T-cell (primary cell): ENCODE results near the gene PPM1G. TPM values are rescaled to one million over a fixed set of nuclear protein-coding genes. Genes with fewer than 3 reads are reported as not detected.

Experiments
- ATAC-seq, 4 experiments: fragments of 200-7000 bp in 3 of 4; fragments of 150-1000 bp in 1 of 4; cut with Tn5 transposase; replicated peaks in 1 of 4; 1 replicate in 3 of 4; 2 replicates in 1 of 4; pipeline ENCODE4 v1.10.0; 2021; ENCODE audit warnings: moderate library complexity in 3 of 4, mild to moderate bottlenecking in 2 of 4, moderate number of reproducible peaks in 1 of 4
- CTCF ChIA-PET, 2 donors: fragments of 300-600 bp; sonication (Branson Sonifier 250); formaldehyde crosslinking; loops; one replicate each; lab custom pipeline; 2022; ENCODE audit warnings: antibody characterized with exemption in 2 of 2; lab: Charles Lee
- POLR2A ChIA-PET, 2 donors: fragments of 300-600 bp; sonication (Branson Sonifier 250); formaldehyde crosslinking; loops; one replicate each; lab custom pipeline; 2022; ENCODE audit warnings: antibody characterized with exemption in 2 of 2; lab: Charles Lee
- DNase-seq, 35 experiments: peaks; one replicate each; pipeline versions ENCODE4 v3.0.0 to v3.0.0-alpha.2; 2013 to 2023
- H3K27ac ChIP-seq: one replicate; pipeline ENCODE4 v1.5.1; 2013; ENCODE audit warnings: low read length
- H3K27me3 ChIP-seq, 2 experiments: replicated peaks in 1 of 2; 1 replicate in 1 of 2; 2 replicates in 1 of 2; pipeline versions ENCODE4 v1.6.1 to v1.7.0; 2013; ENCODE audit warnings: low read length in 1 of 2, mixed read lengths in 1 of 2; ENCODE audit not compliant: control insufficient read depth in 2 of 2, insufficient read depth in 2 of 2; ENCODE audit errors: extremely low read depth in 1 of 2
- H3K36me3 ChIP-seq, 2 donors: 1 replicate in 1 of 2; 2 replicates in 1 of 2; pipeline versions ENCODE4 v1.6.1 to v1.7.0; 2013; ENCODE audit warnings: low read length in 1 of 2; ENCODE audit not compliant: control insufficient read depth in 2 of 2, insufficient read depth in 1 of 2; ENCODE audit errors: extremely low read depth in 1 of 2
- H3K4me1 ChIP-seq, 2 experiments: 1 replicate in 1 of 2; 2 replicates in 1 of 2; pipeline versions ENCODE4 v1.6.1 to v1.7.0; 2013; ENCODE audit warnings: low read length in 2 of 2, mixed read lengths in 1 of 2; ENCODE audit not compliant: insufficient read depth in 2 of 2, control insufficient read depth in 1 of 2; ENCODE audit errors: extremely low read depth in 1 of 2
- H3K4me3 ChIP-seq, 2 donors: 1 replicate in 1 of 2; 2 replicates in 1 of 2; pipeline versions ENCODE4 v1.5.1 to v1.7.0; 2013; ENCODE audit warnings: mild to moderate bottlenecking in 2 of 2, low read length in 1 of 2, moderate library complexity in 1 of 2; ENCODE audit not compliant: control insufficient read depth in 1 of 2; ENCODE audit errors: extremely low read depth in 1 of 2
- H3K9me3 ChIP-seq: 2 replicates; pipeline ENCODE4 v1.7.0; 2013
- H3K27ac Mint-ChIP-seq, 2 donors: one replicate each; pipeline ENCODE4 v1.8.0; 2020 to 2021; ENCODE audit warnings: mild to moderate bottlenecking in 2 of 2, mixed read lengths in 2 of 2
- H3K27me3 Mint-ChIP-seq, 2 donors: one replicate each; pipeline ENCODE4 v1.8.0; 2021 to 2022; ENCODE audit warnings: mixed read lengths in 2 of 2
- H3K36me3 Mint-ChIP-seq: one replicate; pipeline ENCODE4 v1.8.0; 2021; ENCODE audit warnings: mixed read lengths
- H3K4me1 Mint-ChIP-seq, 3 donors: one replicate each; pipeline ENCODE4 v1.8.0; 2020 to 2022; ENCODE audit warnings: mixed read lengths in 3 of 3, mild to moderate bottlenecking in 1 of 3
- H3K4me3 Mint-ChIP-seq, 3 donors: one replicate each; pipeline ENCODE4 v1.8.0; 2020 to 2022; ENCODE audit warnings: mild to moderate bottlenecking in 3 of 3, mixed read lengths in 3 of 3, moderate library complexity in 3 of 3
- H3K9me3 Mint-ChIP-seq, 3 donors: one replicate each; pipeline ENCODE4 v1.8.0; 2020 to 2022; ENCODE audit warnings: mixed read lengths in 3 of 3
- WGBS: methylation state at CpG from one replicate; pipeline ENCODE4 v1.1.5; 2013; ENCODE audit warnings: missing lambda C conversion rate; ENCODE audit not compliant: insufficient coverage; 5-methylcytosine and 5-hydroxymethylcytosine counted together
- total RNA-seq, 35 experiments: library from RNA in 6 of 35; stranded (reverse) in 6 of 35; fragments of 120-200 nt in 1 of 35; gene quantifications; one replicate each; pipeline versions ENCODE4 v1.2.1 to v1.2.4 and lab custom pipeline; 2013 to 2026

PPM1G gene
- total RNA-seq, 5 donors from 2014 or later (not counting 1 experiment from before 2014, with no cell fraction given): 40.9 to 65.9 (median 62.4) TPM

DNA sequence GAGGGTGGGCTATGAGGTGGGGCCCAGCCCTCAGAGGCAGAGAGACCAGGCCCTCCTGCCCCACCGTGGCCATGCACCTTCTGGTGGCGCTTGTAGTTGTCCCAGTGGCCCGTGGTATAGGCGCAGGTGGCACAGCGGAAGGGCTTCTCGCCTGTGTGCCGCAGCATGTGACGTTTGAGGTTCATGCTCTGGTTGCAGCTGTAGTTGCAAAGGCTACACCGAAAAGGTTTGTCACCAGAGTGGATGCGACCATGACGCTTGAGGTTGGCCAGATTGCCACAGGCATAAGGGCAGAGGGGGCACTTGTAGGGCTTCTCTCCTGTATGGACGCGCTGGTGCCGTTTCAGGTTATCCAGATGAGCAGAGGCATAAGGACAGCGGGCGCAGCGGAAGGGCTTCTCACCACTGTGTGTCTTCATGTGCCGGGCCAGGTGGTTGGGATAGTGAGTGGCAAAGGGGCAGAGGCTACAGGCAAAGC, 31.7 kb downstream of the PPM1G start:
- Mint-ChIP-seq H3K4me1 (peaks cover 37 to 46% (median 45%) of the 10 kb centered on the region in 3 donors), H3K36me3 (peaks cover 39% of the 10 kb centered on the region), H3K4me3 (peak overlapping the region in 1 of 3 donors; percentile 24), H3K27ac (peak overlapping the region in 1 of 2 donors; percentile 55), H3K9me3 (no peaks in the 10 kb centered on the region), H3K27me3 (no peaks in the 10 kb centered on the region)
- Histone ChIP-seq H3K27me3 (no peaks in the 10 kb centered on the region), H3K36me3 (peaks cover 29 to 57% of the 10 kb centered on the region in 2 donors), H3K9me3 (no peaks in the 10 kb centered on the region), H3K4me3 (no peak overlapping the region), H3K27ac (no peak overlapping the region), H3K4me1 (peaks cover 10 to 26% of the 10 kb centered on the region in 2 experiments)
- CTCF ChIA-PET: no interaction called here
- WGBS: 93% methylated on average over 18 of the region's 18 CpGs
- no peak for ATAC-seq
- no peak for DNase-seq
- POLR2A ChIA-PET: no interaction called here

- H3K27ac ChIP-seq: no peak overlapping the region
- peaks cover 13 to 32% of the 10 kb centered on the region in 2 experiments for H3K4me1 ChIP-seq
- Mint-ChIP-seq H3K4me1 (peaks cover 43 to 50% (median 50%) of the 10 kb centered on the region in 3 donors), H3K27ac (peak overlapping the region in 1 of 2 donors; percentile 11), H3K27me3 (no peaks in the 10 kb centered on the region), H3K9me3 (no peaks in the 10 kb centered on the region), H3K4me3 (no peak overlapping the region), H3K36me3 (peaks cover 40% of the 10 kb centered on the region)
- H3K36me3 ChIP-seq: peaks cover 29 to 59% of the 10 kb centered on the region in 2 donors
- ATAC-seq (no peak), DNase-seq (no peak)
- WGBS: 100% methylated on average over 7 of the region's 10 CpGs
- no peak overlapping the region for H3K4me3 ChIP-seq
- H3K9me3 ChIP-seq: no peaks in the 10 kb centered on the region
- CTCF ChIA-PET: no interaction called here
- H3K27me3 ChIP-seq: no peaks in the 10 kb centered on the region
- POLR2A ChIA-PET: no interaction called here
Observed at GRCh38 chr2:27376866-27377617, 32.3 kb downstream of the PPM1G start.

GRCh38 chr2:27376151-27376865, 33.1 kb downstream of the PPM1G start:
- Mint-ChIP-seq H3K9me3 (no peaks in the 10 kb centered on the region), H3K4me1 (peaks cover 46 to 54% (median 54%) of the 10 kb centered on the region in 3 donors), H3K27ac (no peak overlapping the region), H3K27me3 (no peaks in the 10 kb centered on the region), H3K36me3 (peaks cover 39% of the 10 kb centered on the region), H3K4me3 (no peak overlapping the region)
- ATAC-seq (no peak), DNase-seq (no peak)
- no peak overlapping the region for H3K27ac ChIP-seq
- ChIA-PET CTCF (no interaction called here), POLR2A (no interaction called here)
- H3K9me3 ChIP-seq: no peaks in the 10 kb centered on the region
- WGBS: 95% methylated on average over 9 of the region's 16 CpGs
- no peaks in the 10 kb centered on the region for H3K27me3 ChIP-seq
- peaks cover 25 to 59% of the 10 kb centered on the region in 2 donors for H3K36me3 ChIP-seq
- peaks cover 17 to 38% of the 10 kb centered on the region in 2 experiments for H3K4me1 ChIP-seq
- H3K4me3 ChIP-seq: no peak overlapping the region

- ChIA-PET CTCF (no interaction called here), POLR2A (no interaction called here)
- DNase-seq (no peak), ATAC-seq (no peak)
- no peaks in the 10 kb centered on the region for H3K27me3 ChIP-seq
- no peak overlapping the region for H3K4me3 Mint-ChIP-seq
- H3K27ac ChIP-seq: no peak overlapping the region
- peaks cover 41% of the 10 kb centered on the region for H3K36me3 Mint-ChIP-seq
- H3K27ac Mint-ChIP-seq: no peak overlapping the region
- H3K9me3 ChIP-seq: no peaks in the 10 kb centered on the region
- H3K4me1 Mint-ChIP-seq: peaks cover 43 to 52% (median 50%) of the 10 kb centered on the region in 3 donors
- H3K36me3 ChIP-seq: peaks cover 24 to 59% of the 10 kb centered on the region in 2 donors
- no peaks in the 10 kb centered on the region for H3K27me3 Mint-ChIP-seq
- no peak overlapping the region for H3K4me3 ChIP-seq
- peaks cover 19 to 35% of the 10 kb centered on the region in 2 experiments for H3K4me1 ChIP-seq
- 97% methylated on average over 13 of the region's 20 CpGs for WGBS
- H3K9me3 Mint-ChIP-seq: no peaks in the 10 kb centered on the region
Observed at GRCh38 chr2:27375513-27376099, 33.8 kb downstream of the PPM1G start.

DNA sequence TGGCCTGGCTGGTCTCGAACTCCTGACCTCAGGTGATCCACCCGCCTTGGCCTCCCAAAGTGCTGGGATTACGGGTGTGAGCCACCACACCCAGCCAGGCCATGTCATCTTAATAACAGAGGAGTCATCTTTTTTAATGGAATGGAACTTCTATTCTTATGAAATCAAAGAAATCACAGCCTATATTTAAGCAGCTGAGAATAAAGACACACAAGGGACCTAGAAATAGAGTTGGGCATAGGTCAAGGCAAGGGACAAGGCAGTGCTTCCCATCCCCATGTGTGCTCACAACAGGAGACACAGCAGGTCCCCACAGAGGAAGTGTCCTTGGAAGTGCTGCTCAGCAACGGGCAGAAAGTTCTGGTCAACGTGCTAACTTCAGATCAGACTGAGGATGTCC, 35.8 kb downstream of the PPM1G start:
- H3K9me3 ChIP-seq: no peaks in the 10 kb centered on the region
- Mint-ChIP-seq H3K4me1 (peaks cover 41 to 54% (median 49%) of the 10 kb centered on the region in 3 donors), H3K9me3 (no peaks in the 10 kb centered on the region), H3K27ac (no peak overlapping the region), H3K4me3 (peak overlapping the region in 1 of 3 donors; percentile 28), H3K36me3 (peaks cover 49% of the 10 kb centered on the region), H3K27me3 (no peaks in the 10 kb centered on the region)
- peaks cover 24 to 60% of the 10 kb centered on the region in 2 donors for H3K36me3 ChIP-seq
- CTCF ChIA-PET: no interaction called here
- POLR2A ChIA-PET: interaction anchor here in 1 of 2 donors (0.7 kb wide), 1 partner anchor 30 kb away, joined by 3 read pairs; no protein-coding TSS in a partner anchor
- H3K4me3 ChIP-seq: no peak overlapping the region
- no peak for DNase-seq
- ATAC-seq: no peak
- H3K4me1 ChIP-seq: peaks cover 20 to 39% of the 10 kb centered on the region in 2 experiments
- WGBS: 100% methylated on average over 3 of the region's 5 CpGs
- H3K27me3 ChIP-seq: no peaks in the 10 kb centered on the region
- no peak overlapping the region for H3K27ac ChIP-seq

DNA sequence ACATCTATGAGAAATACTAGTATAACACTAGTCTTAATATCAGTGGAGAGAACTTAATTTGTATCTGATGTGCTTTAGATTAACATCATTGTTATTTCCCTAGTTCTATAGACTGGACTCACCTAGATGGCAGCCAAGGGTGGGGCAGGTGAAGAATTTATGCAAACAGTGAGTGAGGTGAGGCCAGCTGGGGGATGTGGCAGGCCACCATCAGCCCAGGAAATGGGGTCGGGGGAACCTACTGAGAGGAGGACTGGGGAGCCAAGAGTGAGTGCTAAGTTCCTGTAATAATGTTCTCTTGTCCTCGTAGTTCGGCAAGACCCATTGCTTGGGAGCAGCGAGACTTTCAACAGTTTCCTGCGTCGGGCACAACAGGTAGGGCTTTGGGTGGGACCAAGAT, 36.5 kb downstream of the PPM1G start:
- WGBS: 86% methylated on average over 5 of the region's 6 CpGs
- Mint-ChIP-seq H3K4me1 (peaks cover 45 to 57% (median 54%) of the 10 kb centered on the region in 3 donors), H3K36me3 (peaks cover 51% of the 10 kb centered on the region)

More for the DNA sequence above, 36.5 kb downstream of the PPM1G start:
- Histone ChIP-seq H3K27me3 (no peaks in the 10 kb centered on the region), H3K27ac (no peak overlapping the region), H3K36me3 (peaks cover 21 to 64% of the 10 kb centered on the region in 2 donors), H3K4me3 (no peak overlapping the region), H3K4me1 (peaks cover 20 to 41% of the 10 kb centered on the region in 2 experiments), H3K9me3 (no peaks in the 10 kb centered on the region)
- peak overlapping the region; percentile 11 to 42 for H3K27ac Mint-ChIP-seq
- POLR2A ChIA-PET: interaction anchor here (0.5 to 0.6 kb wide), 3 partner anchors 13 to 340 kb away, joined by 3 to 15 read pairs (median 4); no protein-coding TSS in a partner anchor
- no peaks in the 10 kb centered on the region for H3K9me3 Mint-ChIP-seq
- CTCF ChIA-PET: no interaction called here
- peak overlapping the region; percentile 10 to 58 (median 40) for H3K4me3 Mint-ChIP-seq
- ATAC-seq: no peak
- H3K27me3 Mint-ChIP-seq: no peaks in the 10 kb centered on the region
- no peak for DNase-seq
